Measurements from ENCODE around the gene PGLYRP2. TPM values are rescaled to one million over a fixed set of nuclear protein-coding genes. Genes with fewer than 3 reads are reported as not detected.
"Not testable (repeated sequence)": the region's sequence is repeated elsewhere in the genome, so short reads cannot be mapped to it uniquely, and the experiment has no call there.

PGLYRP2 gene
- under 1 TPM in 1 of 3 donors, not detected in 2; 0.07 TPM for polyA plus RNA-seq (ENCODE audit: insufficient read length in 3 of 3)

- DNase-seq (ENCODE audit: low read depth in 3 of 3, low spot score in 2 of 3), result no peak
These were observed at the start of gene PGLYRP2 for GRCh38 chr19:15479391-15480345. Gene PGLYRP2, minus strand, starts transcription at chr19:15479501. Its CDS starts 130 bp downstream, at chr19:15479371.

- DNase-seq (ENCODE audit: low read depth in 3 of 3, low spot score in 2 of 3), result no peak
These were observed 48.4 kb upstream of the PGLYRP2 start for GRCh38 chr19:15527705-15528104.

GRCh38 chr19:15526408-15526807 lies 47.1 kb upstream of the PGLYRP2 start:
- no peak for DNase-seq (ENCODE audit: low read depth in 3 of 3, low spot score in 2 of 3)

GRCh38 chr19:15525291-15525690 lies 46.0 kb upstream of the PGLYRP2 start:
- DNase-seq (ENCODE audit: low read depth in 3 of 3, low spot score in 2 of 3), result no peak

- DNase-seq (ENCODE audit: low read depth in 3 of 3, low spot score in 2 of 3), result no peak
These were observed 45.5 kb upstream of the PGLYRP2 start for GRCh38 chr19:15524781-15525180.

GRCh38 chr19:15519433-15519976 lies 40.2 kb upstream of the PGLYRP2 start:
- no peak for DNase-seq (ENCODE audit: low read depth in 3 of 3, low spot score in 2 of 3)

- DNase-seq (ENCODE audit: low read depth in 3 of 3, low spot score in 2 of 3), result no peak
These were observed 38.5 kb upstream of the PGLYRP2 start for GRCh38 chr19:15517778-15518177.

GRCh38 chr19:15516363-15516762 lies 37.1 kb upstream of the PGLYRP2 start:
- no peak for DNase-seq (ENCODE audit: low read depth in 3 of 3, low spot score in 2 of 3)

GRCh38 chr19:15515227-15515625 lies 35.9 kb upstream of the PGLYRP2 start:
- not testable (repeated sequence) for DNase-seq (ENCODE audit: low read depth in 3 of 3, low spot score in 2 of 3)

GRCh38 chr19:15511671-15512424 lies 32.5 kb upstream of the PGLYRP2 start:
- DNase-seq (ENCODE audit: low read depth in 3 of 3, low spot score in 2 of 3), result no peak

GRCh38 chr19:15508035-15508710 lies 28.9 kb upstream of the PGLYRP2 start, which contains the start of gene CYP4F22:
Gene CYP4F22, plus strand, starts transcription at chr19:15508525. Its CDS starts 16,812 bp downstream, at chr19:15525337.
- DNase-seq (ENCODE audit: low read depth in 3 of 3, low spot score in 2 of 3), result no peak

GRCh38 chr19:15507068-15508034 lies 28.1 kb upstream of the PGLYRP2 start:
- DNase-seq (ENCODE audit: low read depth in 3 of 3, low spot score in 2 of 3), result no peak

- no peak for DNase-seq (ENCODE audit: low read depth in 3 of 3, low spot score in 2 of 3)
These were observed 26.8 kb upstream of the PGLYRP2 start for GRCh38 chr19:15506074-15506571.

- no peak for DNase-seq (ENCODE audit: low read depth in 3 of 3, low spot score in 2 of 3)
These were observed 23.0 kb upstream of the PGLYRP2 start for GRCh38 chr19:15502264-15502663.

GRCh38 chr19:15501596-15501995 lies 22.3 kb upstream of the PGLYRP2 start:
- no peak for DNase-seq (ENCODE audit: low read depth in 3 of 3, low spot score in 2 of 3)

- no peak for DNase-seq (ENCODE audit: low read depth in 3 of 3, low spot score in 2 of 3)
These were observed 19.6 kb upstream of the PGLYRP2 start for GRCh38 chr19:15498910-15499309.

- no peak for DNase-seq (ENCODE audit: low read depth in 3 of 3, low spot score in 2 of 3)
These were observed 19.0 kb upstream of the PGLYRP2 start for GRCh38 chr19:15498156-15498858.

- no peak for DNase-seq (ENCODE audit: low read depth in 3 of 3, low spot score in 2 of 3)
These were observed 15.8 kb upstream of the PGLYRP2 start for GRCh38 chr19:15495151-15495550.
